Right atrium auricular region (tissue), 2 donors: ENCODE data around the gene STXBP1. TPM values are rescaled to one million over a fixed set of nuclear protein-coding genes. Genes with fewer than 3 reads are reported as not detected.
A peak's percentile ranks its signal among the peaks of the same experiment; 100 is the strongest.

Source experiments
- DNase-seq: peaks from one replicate; pipeline ENCODE4 v3.0.0-alpha.2; 2019; ENCODE audit warnings: low spot score
- H3K27ac ChIP-seq, 2 donors: fragments of 200-600 bp; sonication (generic); 1 replicate in 1 of 2; 2 replicates in 1 of 2; pipeline ENCODE4 v1.5.1; 2016 to 2019
- H3K27me3 ChIP-seq, 2 donors: fragments of 200-600 bp; sonication (generic); one replicate each; pipeline versions ENCODE4 v1.5.1 to v1.6.0; 2017 to 2019
- H3K36me3 ChIP-seq: fragments of 200-600 bp; sonication (generic); one replicate; pipeline ENCODE4 v1.5.1; 2016
- H3K4me1 ChIP-seq, 2 donors: fragments of 200-600 bp; sonication (generic); one replicate each; pipeline versions ENCODE4 v1.5.1 to v1.6.0; 2017 to 2019
- H3K4me3 ChIP-seq, 2 donors: fragments of 200-600 bp; sonication (generic); 1 replicate in 1 of 2; 2 replicates in 1 of 2; pipeline ENCODE4 v1.5.1; 2017 to 2019; ENCODE audit warnings: mild to moderate bottlenecking in 1 of 2, moderate library complexity in 1 of 2
- H3K9me3 ChIP-seq, 2 donors: fragments of 200-600 bp; sonication (generic); one replicate each; pipeline ENCODE4 v1.5.1; 2019
- total RNA-seq, 2 donors: library from RNA; depleted of rRNA; stranded (reverse); fragments of >200 nt; gene quantifications; one replicate each; pipeline ENCODE4 v1.1.0, GENCODE V29; 2016
- TF ChIP-seq, protein P1 (sequence below), 2 donors: fragments of 200-600 bp; sonication (generic); IDR thresholded peaks; one replicate each; pipeline ENCODE4 v1.5.1; 2019; ENCODE audit warnings: antibody characterized with exemption in 2 of 2

STXBP1 gene
- total RNA-seq, 2 donors from 2014 or later: 44.9 to 72.8 TPM

DNA sequence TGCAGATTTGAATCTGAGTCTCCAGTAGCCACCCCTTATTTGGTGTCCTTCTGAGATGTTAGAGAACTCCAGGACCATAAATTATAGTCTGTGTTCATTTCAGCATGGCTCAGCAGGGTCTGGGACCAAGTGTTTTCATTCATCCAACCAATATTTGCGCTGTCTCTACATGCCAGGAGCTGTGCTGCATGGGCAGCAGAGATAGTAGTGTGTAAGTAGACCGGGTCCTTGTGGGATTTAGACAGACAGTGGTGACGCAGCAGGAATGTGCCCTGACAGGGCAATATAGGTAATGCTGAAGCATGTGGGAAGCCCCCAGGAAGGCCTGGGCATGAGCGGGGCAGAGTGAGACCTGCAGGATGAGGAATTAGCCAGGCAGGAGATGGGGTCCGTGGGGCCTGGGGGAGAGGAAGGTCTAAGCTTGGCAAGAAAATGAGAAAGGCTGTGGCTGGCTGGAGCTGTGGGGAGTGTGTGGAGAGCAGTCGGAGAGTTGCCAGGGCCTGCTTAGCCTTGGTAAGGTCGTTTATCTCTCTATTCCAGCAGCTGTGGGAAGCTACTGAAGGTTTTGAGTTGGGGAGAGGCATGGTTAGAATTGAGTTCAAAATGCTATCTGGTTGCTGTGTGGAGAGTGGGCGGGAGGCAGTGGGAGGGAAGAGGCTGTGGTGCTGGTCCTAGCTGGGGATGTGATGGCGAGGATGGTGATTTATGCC lies 16.8 kb downstream of the STXBP1 start:
- Histone ChIP-seq H3K9me3 (no peaks in the 10 kb centered on the region), H3K36me3 (no peaks in the 10 kb centered on the region), H3K4me1 (peaks cover 0 to 43% of the 10 kb centered on the region in 2 donors), H3K27ac (peak overlapping the region; percentile 29 to 56), H3K27me3 (no peaks in the 10 kb centered on the region), H3K4me3 (no peak overlapping the region)
- DNase-seq: no peak
- TF ChIP-seq, protein P1, sequence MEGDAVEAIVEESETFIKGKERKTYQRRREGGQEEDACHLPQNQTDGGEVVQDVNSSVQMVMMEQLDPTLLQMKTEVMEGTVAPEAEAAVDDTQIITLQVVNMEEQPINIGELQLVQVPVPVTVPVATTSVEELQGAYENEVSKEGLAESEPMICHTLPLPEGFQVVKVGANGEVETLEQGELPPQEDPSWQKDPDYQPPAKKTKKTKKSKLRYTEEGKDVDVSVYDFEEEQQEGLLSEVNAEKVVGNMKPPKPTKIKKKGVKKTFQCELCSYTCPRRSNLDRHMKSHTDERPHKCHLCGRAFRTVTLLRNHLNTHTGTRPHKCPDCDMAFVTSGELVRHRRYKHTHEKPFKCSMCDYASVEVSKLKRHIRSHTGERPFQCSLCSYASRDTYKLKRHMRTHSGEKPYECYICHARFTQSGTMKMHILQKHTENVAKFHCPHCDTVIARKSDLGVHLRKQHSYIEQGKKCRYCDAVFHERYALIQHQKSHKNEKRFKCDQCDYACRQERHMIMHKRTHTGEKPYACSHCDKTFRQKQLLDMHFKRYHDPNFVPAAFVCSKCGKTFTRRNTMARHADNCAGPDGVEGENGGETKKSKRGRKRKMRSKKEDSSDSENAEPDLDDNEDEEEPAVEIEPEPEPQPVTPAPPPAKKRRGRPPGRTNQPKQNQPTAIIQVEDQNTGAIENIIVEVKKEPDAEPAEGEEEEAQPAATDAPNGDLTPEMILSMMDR (IDR thresholded peaks at IDR 0.05): no peak

DNA sequence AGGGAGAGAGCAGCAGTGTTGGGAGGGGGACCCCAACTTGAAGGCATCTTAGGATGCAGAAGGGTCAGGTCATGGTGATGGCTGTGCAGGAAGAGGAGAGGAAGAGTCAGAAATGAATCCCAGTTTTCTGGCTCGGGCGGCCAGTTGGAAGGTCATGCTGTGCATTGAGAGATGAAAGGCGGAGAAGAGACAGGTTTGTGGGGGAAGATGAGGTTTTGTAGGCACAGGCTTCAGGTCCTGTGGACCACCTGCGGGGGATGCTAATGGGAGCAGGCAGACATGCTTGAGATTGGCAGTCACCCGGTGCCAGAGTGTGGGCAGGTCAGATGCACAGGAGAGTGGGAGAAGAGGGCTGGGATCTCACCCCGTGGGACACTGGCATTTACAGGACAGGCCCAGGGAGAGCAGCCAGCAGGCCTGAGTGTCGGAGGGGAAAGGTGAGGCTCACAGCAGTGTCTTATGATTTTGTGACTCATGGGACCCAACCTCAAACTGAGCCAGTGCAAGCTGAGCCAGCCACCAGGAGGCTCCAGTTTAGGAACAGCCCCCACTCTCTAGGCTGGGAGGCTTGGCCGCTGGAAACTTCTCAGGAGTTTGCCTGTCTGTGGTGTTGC lies 17.5 kb downstream of the STXBP1 start:
- no peak for DNase-seq
- Histone ChIP-seq H3K4me1 (peaks cover 0 to 43% of the 10 kb centered on the region in 2 donors), H3K9me3 (no peaks in the 10 kb centered on the region), H3K36me3 (no peaks in the 10 kb centered on the region), H3K27me3 (no peaks in the 10 kb centered on the region), H3K27ac (peak overlapping the region; percentile 29 to 56), H3K4me3 (no peak overlapping the region)
- TF ChIP-seq, protein P1 (IDR thresholded peaks at IDR 0.05): no peak

DNA sequence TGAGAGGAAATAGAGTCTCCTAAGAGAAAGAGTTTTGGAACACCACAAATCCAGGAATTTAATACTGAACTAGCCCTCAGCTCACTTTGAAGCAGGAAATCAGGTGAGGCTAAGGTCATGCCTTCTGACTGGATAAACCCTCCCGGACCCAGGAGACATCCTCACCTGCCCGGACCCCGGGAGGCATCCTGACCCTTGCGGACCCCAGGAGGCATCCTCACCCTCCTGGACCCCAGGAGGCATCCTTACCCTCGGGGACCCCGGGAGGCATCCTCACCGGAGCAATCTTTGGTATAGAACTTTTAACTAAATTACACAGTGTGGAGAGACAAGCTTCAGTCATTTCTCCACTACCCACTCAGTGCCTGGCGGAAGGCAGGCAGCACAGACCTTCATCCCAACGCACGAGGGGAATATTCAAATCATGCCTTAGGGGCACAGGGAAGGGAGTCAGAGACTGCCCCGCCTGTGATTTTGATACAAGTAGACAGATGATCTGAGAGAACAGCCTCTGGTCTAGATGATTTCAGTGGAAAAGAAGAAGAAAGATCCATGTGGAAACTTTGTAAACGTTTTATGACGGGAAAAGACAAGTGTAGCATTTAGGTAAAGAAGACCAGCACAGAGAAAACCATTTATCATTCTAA lies 21.3 kb downstream of the STXBP1 start:
- Histone ChIP-seq H3K4me3 (no peak overlapping the region), H3K27ac (peak overlapping the region; percentile 15 to 17), H3K27me3 (no peaks in the 10 kb centered on the region), H3K36me3 (no peaks in the 10 kb centered on the region), H3K9me3 (no peaks in the 10 kb centered on the region), H3K4me1 (peaks cover 0 to 37% of the 10 kb centered on the region in 2 donors)
- TF ChIP-seq, protein P1 (IDR thresholded peaks at IDR 0.05): no peak
- no peak for DNase-seq

DNA sequence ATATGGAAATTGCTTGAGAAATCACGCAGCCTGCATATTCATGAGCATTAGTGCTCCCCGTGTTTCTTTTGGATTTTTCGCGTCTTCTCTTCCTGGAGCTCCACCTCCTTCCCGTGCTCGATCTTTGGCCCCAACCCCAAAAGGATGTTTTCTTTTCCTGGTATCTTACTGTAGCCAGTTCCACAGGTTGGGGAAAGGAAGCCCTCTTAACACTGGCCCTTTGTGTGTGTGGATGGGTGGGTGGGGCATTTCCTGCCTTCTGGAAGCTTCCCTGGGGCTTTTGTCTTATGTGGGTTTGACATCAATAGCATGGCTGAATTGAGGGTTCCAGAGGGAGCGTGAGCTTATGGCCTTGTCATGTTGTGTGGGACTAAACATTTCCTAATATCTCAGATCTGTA lies 21.9 kb downstream of the STXBP1 start:
- DNase-seq: no peak

DNA sequence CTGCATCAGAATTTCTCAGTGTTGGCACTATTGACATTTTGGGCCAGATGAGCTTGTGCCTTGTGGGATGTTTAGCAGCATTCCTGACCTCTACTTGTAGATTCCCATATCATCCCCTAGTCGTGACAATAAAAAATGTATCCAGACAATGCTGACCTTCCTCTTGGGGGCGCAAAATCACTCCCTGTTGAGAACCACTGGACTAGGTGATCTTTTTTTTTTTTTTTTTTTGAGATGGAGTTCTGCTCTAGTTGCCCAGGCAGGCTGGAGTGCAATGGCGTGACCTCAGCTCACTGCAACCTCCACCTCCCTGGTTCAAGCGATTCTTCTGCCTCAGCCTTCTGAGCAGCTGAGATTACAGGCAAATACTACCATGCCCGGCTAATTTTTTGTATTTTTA lies 22.6 kb downstream of the STXBP1 start:
- Histone ChIP-seq H3K4me1 (peaks cover 0 to 27% of the 10 kb centered on the region in 2 donors), H3K36me3 (no peaks in the 10 kb centered on the region), H3K4me3 (no peak overlapping the region), H3K27ac (peak overlapping the region in 1 of 2 donors; percentile 34), H3K9me3 (no peaks in the 10 kb centered on the region), H3K27me3 (no peaks in the 10 kb centered on the region)
- TF ChIP-seq, protein P1 (IDR thresholded peaks at IDR 0.05): no peak
- DNase-seq: no peak

More for the DNA sequence above, 21.9 kb downstream of the STXBP1 start:
- Histone ChIP-seq H3K4me1 (peaks cover 0 to 33% of the 10 kb centered on the region in 2 donors), H3K27me3 (no peaks in the 10 kb centered on the region), H3K36me3 (no peaks in the 10 kb centered on the region), H3K4me3 (no peak overlapping the region), H3K27ac (peak overlapping the region; percentile 15 to 34), H3K9me3 (no peaks in the 10 kb centered on the region)
- TF ChIP-seq, protein P1 (IDR thresholded peaks at IDR 0.05): no peak
